ENCODE data around the gene IQSEC1. TPM values are rescaled to one million over a fixed set of nuclear protein-coding genes. Genes with fewer than 3 reads are reported as not detected.

Gene IQSEC1
- total and polyA plus RNA-seq, 2 of the 8 experiments (the other 6 are each of a cell fraction or from before 2014, with no cell fraction given): 6.8 to 28.8 TPM

- Histone ChIP-seq H3K4me3 (ENCODE audit: extremely low read depth in 1 of 4, insufficient read depth in 2 of 4, low read depth in 3 of 4, low read length in 4 of 4) (no peak overlapping the region), H3K79me2 (ENCODE audit: control insufficient read depth in 1 of 2, insufficient read depth in 2 of 2, low read length in 2 of 2) (no peaks in the 10 kb centered on the region), H3K4me2 (ENCODE audit: insufficient read depth in 1 of 2, low read depth in 2 of 2, low read length in 2 of 2) (no peak overlapping the region), H3K23ac (ENCODE audit: insufficient read length) (no peak overlapping the region), H3K36me3 (ENCODE audit: control insufficient read depth in 2 of 4, insufficient read depth in 4 of 4, low read length in 3 of 4) (no peaks in the 10 kb centered on the region), H4K5ac (ENCODE audit: insufficient read length, low read depth, low read length) (no peak overlapping the region), H3K14ac (ENCODE audit: insufficient read length) (no peak overlapping the region), H3K18ac (ENCODE audit: extremely low read depth, low read length) (no peak overlapping the region), H4K8ac (ENCODE audit: extremely low read depth, insufficient read depth, low read length) (no peak overlapping the region), H3K4ac (replicated peaks; ENCODE audit: insufficient read length, low read depth, low read length) (no peak overlapping the region), H3K56ac (replicated peaks; ENCODE audit: insufficient read length, low read depth, low read length) (no peak overlapping the region), H3K9ac (replicated peaks in 1 of 4; ENCODE audit: extremely low read depth in 1 of 4, low read depth in 3 of 4, low read length in 3 of 4) (no peak overlapping the region), H3K23me2 (ENCODE audit: low read depth, low read length) (no peaks in the 10 kb centered on the region), H2BK12ac (ENCODE audit: low read depth, low read length) (no peak overlapping the region), H2BK15ac (ENCODE audit: low read length) (no peak overlapping the region), H3K79me1 (ENCODE audit: low read depth, low read length) (no peaks in the 10 kb centered on the region), H2BK5ac (ENCODE audit: low read depth, low read length) (no peak overlapping the region), H2BK120ac (replicated peaks; ENCODE audit: low read depth, low read length) (no peak overlapping the region), H2AK5ac (ENCODE audit: low read depth, low read length) (no peak overlapping the region), H2AFZ (ENCODE audit: low read length) (no peak overlapping the region), H3K9me3 (ENCODE audit: insufficient read depth in 2 of 2, low read depth in 1 of 2, low read length in 1 of 2) (no peaks in the 10 kb centered on the region), H3K27me3 (replicated peaks in 1 of 4; ENCODE audit: control insufficient read depth in 3 of 4, extremely low read depth in 1 of 4, insufficient read depth in 3 of 4, low read length in 3 of 4) (no peaks in the 10 kb centered on the region), H3K27ac (ENCODE audit: low read depth, low read length) (no peak overlapping the region), H4K20me1 (replicated peaks in 1 of 2; ENCODE audit: control insufficient read depth in 1 of 2, insufficient read depth in 2 of 2, low read length in 2 of 2) (no peaks in the 10 kb centered on the region), H4K91ac (replicated peaks; ENCODE audit: insufficient read length, low read length) (no peak overlapping the region), H3K4me1 (replicated peaks in 1 of 4; ENCODE audit: control insufficient read depth in 3 of 4, insufficient read depth in 4 of 4, low read length in 3 of 4) (peaks cover 0 to 5% (median 0%) of the 10 kb centered on the region in 4 experiments; a peak in 1 of 7 replicates), H2BK20ac (ENCODE audit: low read length) (no peak overlapping the region)
- DNase-seq (ENCODE audit: low read depth in 1 of 2, low spot score in 2 of 2) (no peak), FAIRE-seq (no peak)
- TF ChIP-seq CEBPB (IDR thresholded peaks at IDR 0.05; ENCODE audit: low read depth, low read length) (no peak), POLR2A (IDR thresholded peaks at IDR 0.05; ENCODE audit: control extremely low read depth in 1 of 2, low read depth in 2 of 2, low read length in 2 of 2) (no peak), SRF (IDR thresholded peaks at IDR 0.05; ENCODE audit: low read depth, low read length) (no peak), CBX5 (IDR thresholded peaks at IDR 0.05; ENCODE audit: low read depth, low read length) (no peak), TBP (IDR thresholded peaks at IDR 0.05; ENCODE audit: low read depth, low read length) (no peak), MAX (IDR thresholded peaks at IDR 0.05) (no peak), HDAC6 (IDR thresholded peaks at IDR 0.05; ENCODE audit: low read depth, low read length) (no peak), BRCA1 (IDR thresholded peaks at IDR 0.05; ENCODE audit: low read depth, low read length) (no peak), SIRT6 (IDR thresholded peaks at IDR 0.05; ENCODE audit: low read length) (no peak), SIX5 (IDR thresholded peaks at IDR 0.05; ENCODE audit: low read depth, low read length) (no peak), CBX8 (IDR thresholded peaks at IDR 0.05; ENCODE audit: borderline replicate concordance, low read depth, low read length) (no peak), MAFK (IDR thresholded peaks at IDR 0.05; ENCODE audit: low read depth, low read length) (no peak)
- WGBS, 2 experiments (ENCODE audit: extremely low coverage in 1 of 2, insufficient coverage in 1 of 2, insufficient read length in 1 of 2, insufficient replicate concordance in 2 of 2, low coverage in 1 of 2, low lambda C conversion rate in 2 of 2, missing lambda C conversion rate in 1 of 2): 79% methylated on average over 6 of the region's 6 CpGs; no CpG with 5 or more reads in 1 of the 2 experiments
- POLR2A ChIA-PET (ENCODE audit: partially characterized antibody): no interaction called here
- CTCF ChIA-PET (ENCODE audit: partially characterized antibody): interaction anchor here (0.9 to 7.4 kb wide), 22 partner anchors 9 to 355 kb away, joined by 3 to 56 read pairs (median 3); no protein-coding TSS in a partner anchor
These were observed 33.2 kb upstream of the IQSEC1 start for GRCh38 chr3:13106308-13107001.
